HG02970 (cell line): ENCODE data around the gene ACOXL.

Experiments
- ATAC-seq: cut with Tn5 transposase; IDR thresholded peaks from one replicate; pipeline ENCODE4 v1.9.1; 2021; ENCODE audit warnings: mild to moderate bottlenecking, moderate library complexity, moderate number of reproducible peaks; ENCODE audit not compliant: unreplicated experiment, low FRiP score

ACOXL gene

DNA sequence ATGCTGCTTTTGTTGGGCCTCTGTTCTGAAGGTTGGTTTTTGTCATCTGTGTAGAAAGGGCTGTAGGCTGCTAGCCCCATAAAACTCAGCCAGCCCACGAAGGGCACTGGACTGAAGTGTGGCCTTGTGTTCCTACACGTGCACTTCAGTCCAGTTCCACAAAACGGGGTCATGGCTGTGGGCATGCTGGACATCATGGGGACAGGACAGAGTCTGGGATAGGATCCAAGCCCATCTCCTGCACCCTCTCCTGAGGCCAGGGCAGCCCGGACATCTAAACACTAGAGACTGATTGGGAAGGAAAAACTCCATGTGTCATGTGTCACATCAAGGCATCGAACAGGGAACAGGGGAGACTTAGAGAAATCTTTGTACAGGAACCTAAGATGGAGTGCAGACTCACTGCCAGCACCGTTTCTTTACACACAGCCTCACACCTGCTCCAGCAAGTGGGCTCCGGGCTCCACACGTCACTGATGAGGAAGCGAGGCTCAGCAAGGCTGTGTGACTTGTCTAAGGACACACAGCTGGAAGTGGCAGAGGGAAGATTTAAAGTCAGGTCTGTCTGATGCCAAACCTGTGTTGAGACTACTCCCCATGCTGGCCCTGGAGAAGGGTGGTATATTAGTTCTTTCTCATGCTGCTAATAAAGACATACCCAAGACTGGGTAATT is 313.5 kb downstream of the ACOXL start:
- no peak for ATAC-seq

DNA sequence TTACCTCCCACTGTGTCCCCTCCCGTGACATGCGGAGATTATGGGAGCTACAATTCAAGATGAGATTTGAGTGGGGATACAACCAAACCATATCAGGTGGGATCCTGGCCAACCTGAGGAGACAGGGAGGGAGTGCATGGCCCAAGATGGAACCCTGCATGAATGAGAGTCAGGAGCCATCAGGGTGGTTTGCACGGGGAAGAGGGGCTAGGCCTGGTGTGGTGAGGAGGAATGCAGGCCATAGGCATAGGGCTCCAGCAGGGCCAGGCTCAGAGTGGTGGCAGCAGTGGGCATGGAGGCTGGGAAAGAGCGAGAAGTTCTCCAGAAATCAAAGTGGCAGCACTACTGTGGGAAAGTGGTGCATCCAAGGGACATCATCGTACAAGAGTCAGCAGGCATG is 314.3 kb downstream of the ACOXL start:
- no peak for ATAC-seq

DNA sequence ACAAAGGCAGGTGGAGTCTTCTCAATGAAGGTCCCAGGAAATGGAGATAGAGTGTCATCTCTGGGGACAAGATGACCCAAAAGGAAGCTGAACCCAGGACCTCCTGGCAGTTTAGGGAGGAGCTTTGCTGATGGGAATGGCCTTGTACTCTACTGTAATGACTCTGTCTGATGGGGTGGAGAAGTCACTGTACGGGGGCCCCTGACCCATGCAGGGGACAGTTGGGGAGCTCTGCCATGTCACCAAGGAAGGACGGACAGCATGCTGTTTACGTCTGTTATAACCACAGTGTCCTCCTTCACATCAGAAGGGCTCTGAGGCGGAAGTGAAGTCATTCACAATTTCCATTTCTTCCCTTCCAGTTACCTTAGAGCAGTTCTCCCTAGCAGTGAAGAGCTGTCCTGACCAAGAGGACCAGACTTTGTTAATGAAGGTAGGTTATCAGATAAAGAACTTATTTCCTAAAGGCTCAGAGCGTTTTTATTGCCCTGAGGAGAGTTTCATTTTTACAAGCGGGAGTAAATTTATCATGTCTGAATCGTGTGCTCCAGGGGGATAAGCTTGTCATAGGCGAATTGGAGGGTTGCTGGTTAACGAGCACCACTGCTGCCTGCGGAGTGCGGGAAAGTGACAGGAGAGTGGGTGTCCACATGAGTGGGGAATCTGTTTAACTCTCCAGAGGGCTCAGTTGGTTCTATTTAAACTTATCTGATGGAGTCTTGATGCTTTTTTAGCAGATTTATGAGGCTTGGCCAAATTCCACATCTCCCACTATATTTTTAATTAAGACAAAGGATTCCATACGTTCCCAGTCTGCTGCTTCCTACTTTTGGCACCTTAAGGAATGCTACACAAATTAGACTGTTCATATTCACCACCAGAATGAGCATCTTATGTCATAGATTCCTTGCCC is 316.7 kb downstream of the ACOXL start:
- ATAC-seq, result no peak

DNA sequence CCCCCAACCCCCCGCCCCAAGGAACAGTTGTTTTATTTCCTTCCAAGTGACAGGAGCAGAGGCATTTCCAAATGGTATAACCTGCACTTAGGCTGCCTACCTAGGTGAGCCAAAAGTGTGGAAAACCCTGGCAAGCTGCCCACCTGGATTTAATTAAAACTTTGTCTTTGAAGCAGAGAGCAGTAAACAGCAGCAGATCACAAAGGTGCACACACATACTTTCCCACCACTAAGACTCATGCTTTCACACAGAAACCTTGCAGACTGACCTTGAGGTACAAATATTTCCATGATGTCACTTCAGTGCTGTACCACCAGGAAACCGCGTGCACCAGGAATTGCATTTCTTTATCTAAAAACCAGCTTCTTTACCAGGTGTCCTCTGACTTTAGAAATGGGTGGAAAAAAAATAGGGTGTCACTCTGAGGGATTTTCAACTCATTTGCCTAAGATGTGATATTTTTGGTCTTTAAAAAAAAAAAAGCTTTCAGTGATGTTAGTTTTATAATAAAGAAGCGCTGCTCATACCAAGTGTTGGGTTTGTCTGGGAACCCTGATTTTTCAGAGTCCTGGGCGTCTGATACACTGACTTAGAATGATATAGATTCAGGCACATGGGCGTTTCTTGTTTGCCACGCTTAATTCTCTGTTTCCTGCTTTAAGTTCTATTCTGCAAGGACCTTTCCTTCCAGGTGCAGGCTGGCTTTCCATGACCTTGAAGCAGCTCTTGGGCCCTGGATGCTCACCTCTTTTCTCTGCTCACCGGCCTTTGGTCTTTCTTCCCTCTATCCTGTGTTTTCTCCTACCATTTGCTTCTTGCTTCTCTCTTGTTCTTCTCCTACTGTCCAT is 317.6 kb downstream of the ACOXL start:
- ATAC-seq, result no peak

DNA sequence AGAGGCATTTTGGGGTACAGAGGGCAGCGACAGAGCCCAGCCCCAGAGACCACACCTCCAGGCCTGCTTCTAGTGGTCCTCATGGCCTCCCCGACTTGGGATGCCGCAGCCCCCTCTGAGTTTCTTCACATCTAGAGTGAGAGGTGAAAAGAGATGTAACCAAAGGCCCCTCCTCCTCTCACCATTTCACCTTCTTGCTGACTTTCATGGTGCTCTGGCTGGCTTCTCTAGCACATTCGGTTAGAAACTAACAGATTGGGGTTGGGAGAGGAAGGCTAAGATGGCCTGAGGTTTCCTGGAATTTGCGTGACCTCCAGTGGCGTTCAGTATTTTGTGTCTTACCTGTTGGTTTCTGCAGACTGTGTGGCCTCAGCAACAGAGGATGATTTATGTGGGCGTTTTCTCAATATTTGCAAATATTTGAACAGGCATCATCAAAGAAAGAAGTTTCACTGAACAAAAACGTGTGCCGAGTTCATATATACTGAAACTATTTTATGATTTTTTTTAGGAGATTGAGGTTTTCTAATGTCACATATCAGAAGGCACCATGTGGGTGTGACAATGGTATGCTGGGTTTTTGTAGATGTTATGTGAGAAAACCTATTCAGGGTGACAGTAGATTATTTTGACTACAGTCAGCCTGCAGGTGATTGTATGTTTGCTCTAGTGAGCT is 318.5 kb downstream of the ACOXL start:
- no peak for ATAC-seq

DNA sequence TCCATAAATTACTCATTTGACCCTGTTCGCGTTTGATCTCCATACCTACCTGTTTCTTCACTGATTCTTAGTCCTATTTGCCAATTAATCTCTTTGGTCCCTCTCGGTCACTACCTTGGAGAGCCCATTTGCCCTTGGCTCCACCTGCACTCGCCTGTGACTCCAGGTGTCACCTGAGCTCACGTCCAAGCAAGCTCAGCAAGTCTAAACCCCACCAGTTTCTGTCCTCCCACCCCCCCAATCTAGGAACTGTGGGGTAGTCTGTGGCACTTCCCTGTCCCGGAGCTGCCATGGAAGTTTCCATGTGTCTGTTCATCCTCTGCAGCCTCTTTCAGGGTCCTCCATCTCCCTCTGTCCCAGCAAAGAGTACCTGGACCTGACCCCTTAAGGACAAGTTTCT is 320.2 kb downstream of the ACOXL start:
- ATAC-seq, result no peak

DNA sequence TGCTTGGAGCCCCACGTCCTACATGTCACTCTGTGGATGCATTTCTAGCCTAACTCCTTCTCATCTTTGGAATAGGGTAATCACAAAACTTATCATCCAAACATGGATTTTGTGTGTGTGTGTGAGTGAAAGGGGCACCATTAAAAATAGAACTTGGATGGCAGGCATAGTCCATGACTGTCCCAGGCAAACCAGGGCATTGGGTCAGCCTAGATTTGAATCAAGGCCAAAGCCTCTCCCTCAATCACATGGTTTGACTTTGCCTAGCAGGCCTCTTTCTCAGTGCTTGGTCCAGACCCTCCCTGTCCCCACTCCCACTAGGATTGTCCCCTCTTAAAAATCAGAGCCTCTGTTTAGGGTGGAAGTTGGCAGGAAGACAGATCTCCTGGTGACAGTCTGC is 320.9 kb downstream of the ACOXL start:
- ATAC-seq, result no peak

DNA sequence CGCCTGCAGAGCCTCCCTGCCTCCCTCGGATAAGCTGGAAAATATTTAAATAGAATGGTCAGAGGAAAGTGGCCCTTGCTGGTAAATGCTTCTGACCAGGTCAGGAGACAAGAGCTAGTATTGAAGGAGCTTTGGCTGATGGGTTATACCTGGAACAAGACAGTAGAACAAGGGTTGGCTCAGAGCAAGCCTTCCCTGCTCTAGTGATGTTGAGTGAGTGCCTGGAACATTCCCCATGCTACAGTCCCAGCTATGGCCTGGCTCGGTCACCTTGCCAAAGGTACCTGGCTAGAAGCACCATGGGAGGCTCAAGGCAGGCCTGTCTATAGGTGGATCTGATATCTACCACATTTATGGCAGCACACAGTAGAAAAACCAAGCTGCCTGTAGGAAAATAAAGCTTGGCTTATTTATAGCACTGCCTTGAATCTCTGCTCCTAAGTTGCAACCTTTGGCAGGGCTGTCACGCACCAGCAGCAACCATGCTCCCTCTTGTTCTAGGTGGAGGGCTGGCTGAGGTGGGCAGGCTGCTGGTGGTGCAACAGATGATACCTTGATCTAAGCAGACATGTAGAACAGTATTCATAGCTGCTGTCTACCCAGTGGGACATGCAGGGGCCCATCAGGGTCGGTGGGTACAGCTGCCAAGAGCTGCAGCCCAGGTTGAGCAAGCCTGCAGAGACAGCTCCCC is 321.6 kb downstream of the ACOXL start:
- ATAC-seq, result no peak

DNA sequence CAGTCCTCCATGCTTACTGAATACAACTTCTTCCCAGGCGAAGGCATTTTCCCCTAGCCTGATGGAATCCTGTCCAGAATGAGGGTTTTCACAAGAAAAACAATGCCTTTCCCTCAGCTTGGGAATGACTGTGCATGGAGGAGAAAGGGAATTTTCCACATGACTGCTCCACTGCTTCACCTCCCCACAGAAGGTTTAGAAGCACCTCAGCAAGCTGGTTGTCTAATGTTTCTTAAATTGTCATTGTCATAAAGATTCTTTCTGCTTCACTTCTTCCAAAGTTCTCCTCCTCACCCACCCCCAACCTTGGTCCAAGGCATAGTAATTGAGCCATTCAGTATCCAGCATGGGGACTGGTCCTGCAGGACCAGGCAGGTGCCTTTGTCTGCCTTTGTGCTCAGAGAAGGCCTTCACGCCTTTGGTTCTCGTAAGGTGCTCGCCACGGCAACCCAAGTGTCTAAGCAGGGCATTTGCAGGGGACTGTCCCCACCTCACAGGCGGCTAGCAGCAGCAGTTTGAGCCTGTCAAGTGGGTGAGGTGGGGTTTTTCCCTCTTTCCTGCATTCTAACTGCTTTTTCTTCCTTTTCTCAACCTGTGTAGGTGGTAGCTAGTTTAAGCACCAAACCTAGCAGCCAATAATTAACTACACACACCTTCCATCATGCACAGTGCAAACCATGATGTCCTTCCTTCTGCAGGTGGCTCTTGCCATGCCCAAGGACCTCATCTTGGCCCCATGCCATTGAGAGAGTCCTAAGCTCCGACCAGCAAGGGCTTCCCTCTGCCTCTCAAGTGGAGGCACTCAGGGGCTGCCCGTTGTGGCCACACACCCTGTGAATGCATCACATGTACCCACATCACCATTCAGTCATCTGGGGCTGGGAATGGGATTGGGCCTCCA is 322.7 kb downstream of the ACOXL start:
- no peak for ATAC-seq

DNA sequence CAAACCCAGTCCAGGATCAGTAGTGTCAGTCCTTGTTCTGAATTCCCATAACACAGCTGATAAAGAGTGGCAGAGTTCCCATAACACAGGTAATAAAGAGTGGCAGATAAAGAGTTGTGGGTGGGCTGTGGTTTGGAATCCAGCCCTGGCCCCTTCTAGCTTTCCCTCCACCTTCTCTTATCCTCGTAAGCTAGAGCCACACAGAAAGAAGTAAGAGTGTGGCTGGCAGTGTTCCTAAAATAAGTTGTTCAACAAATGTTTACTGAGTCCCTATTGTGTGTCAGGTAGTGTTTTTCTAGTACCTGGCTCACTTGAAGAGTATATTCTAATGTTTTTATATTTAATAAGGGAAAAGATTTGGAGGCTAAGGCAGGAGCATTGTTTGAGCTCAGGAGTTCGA is 323.4 kb downstream of the ACOXL start:
- no peak for ATAC-seq

DNA sequence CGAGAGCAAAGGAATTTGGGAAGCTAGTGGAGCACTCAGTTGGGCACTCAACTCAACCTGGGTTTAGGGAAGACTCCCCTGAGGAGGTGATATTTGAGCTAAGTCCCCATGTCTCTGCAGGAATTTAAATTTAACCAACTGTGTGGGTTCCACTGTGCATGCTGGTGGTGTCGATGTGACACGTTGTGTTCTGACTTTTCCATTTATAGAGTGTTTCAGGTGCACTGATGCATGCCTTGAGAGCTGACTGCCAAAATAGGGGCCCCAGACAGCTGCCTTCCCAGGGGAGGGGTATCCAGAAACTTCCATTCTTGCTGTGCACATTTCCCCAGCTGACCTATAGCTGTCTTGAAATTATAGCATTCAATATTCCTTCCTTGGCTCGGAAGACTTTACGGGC is 324.7 kb downstream of the ACOXL start:
- no peak for ATAC-seq

DNA sequence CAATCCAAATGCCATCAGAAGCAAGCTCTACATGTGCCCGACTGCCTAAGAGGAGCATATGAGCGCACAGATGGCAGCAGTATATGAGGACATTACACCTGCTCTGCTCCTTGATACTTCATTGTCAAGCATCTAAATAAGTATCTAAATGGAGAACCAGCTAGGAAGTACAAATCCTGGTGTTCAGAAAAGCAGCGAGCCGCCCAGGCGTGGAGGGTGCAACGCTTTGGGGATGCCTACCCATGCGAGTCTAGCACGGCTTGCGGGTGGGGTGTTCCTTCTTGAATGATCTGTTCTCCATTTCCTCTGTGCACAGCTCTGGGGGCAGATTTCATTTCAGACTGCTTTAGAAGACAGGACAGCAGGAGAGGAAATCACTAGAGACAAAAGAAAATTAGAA is 325.3 kb downstream of the ACOXL start:
- no peak for ATAC-seq

DNA sequence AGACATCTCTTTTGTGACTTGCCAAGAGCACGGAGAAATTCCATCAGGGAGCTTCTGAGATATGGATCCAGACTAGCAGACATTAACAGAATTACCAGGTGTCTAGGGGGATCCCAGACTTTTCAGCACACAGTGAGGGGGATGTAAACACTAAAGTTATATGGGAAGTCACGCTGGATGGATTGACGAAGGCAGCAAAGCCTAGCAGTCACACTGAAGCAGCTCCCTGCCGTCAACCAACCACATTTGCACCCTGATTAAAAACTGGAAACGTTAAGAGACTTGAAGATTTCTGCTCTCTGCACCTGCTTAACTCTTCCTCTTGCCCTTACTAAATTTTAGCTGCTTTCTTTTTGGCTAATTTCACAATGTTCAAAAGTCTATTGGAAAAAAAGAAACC is 325.9 kb downstream of the ACOXL start:
- no peak for ATAC-seq

DNA sequence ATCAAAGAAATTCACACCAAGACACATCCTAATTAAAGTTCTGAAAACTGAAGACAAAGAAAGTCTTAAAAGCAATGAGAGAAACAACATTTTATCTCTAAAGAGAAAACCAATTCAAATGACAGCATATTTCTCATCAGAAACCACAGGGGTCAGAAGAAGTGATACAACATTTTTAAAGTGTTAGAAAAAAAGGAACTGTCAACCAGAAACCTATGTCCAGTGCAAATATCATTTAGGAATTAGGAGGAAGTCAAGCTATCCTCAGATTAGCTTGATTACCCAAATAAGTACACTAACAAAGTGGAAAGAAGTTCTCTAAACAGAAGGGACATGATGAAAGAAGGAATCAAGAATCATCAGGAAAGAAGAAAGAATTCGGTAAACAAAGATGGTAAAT is 328.8 kb downstream of the ACOXL start:
- no peak for ATAC-seq

DNA sequence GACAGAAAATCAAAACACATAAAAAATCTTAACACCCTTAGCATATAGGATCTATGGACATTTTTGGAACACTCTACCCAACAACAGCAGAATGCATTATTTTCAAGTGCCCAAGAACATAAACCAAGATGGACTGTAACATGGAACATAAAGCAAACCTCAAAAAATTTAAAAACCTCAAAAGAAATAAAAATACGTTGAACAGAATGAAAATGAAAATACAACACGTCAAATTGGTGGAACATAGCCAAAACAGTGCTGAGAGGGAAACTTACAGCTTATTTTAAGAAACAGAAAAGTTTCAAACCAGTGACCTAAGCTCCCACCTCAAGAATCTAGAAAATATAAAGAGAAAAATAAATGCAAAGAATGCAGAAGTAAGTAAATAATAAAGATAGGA is 330.0 kb downstream of the ACOXL start:
- ATAC-seq, result no peak

DNA sequence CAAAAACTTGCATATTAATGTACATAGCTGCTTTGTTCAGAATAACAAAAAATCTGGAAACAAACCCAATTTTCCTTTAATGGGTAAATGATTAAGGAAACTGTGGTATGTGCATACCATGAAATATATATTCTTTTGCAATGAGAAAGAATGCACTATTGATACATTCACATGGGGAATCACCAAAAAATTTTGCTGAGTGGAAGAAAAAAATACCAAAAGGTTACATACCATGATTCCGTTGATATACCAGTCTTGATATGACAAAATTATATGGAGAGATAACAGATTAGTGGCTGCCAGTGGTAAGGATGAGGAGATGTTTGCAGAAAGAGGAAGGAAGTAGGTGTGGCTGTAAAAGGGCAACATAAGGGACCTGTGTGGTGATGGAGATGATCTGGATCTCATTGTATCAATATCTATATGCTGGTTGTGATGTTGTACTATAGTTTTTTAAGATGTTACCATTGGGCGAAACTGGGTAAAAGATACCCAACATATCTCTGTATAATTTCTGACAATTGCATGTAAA is 333.8 kb downstream of the ACOXL start:
- ATAC-seq, result no peak

DNA sequence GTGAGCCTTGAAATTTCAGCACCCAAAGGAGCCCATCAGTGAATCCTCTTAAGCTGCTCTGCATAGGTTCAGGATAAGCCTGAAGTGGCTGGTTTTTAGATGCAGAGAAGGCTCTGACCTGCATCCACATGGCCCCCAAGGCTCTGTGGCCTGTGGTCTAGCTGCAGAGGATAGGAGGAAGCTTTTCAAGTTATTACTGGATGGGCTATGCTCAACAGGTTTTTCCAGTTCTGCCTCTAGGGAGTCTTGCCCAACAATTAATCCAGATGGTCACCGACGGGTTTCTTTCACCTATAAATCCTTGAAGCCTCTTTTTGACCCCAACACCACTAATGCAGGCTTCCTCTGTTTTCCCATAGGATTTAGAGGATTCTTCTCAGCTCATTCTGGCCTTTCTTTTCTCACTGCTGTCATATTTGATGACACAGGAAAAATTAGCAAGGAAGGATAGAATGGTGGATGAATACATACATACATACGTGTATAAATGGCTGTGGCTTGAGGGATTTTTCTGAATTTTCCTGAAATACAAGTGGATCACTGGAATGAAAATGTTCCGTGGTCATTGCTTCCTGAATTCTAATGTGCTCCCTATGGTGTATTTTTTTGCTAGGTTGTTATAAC is 336.2 kb downstream of the ACOXL start:
- no peak for ATAC-seq

DNA sequence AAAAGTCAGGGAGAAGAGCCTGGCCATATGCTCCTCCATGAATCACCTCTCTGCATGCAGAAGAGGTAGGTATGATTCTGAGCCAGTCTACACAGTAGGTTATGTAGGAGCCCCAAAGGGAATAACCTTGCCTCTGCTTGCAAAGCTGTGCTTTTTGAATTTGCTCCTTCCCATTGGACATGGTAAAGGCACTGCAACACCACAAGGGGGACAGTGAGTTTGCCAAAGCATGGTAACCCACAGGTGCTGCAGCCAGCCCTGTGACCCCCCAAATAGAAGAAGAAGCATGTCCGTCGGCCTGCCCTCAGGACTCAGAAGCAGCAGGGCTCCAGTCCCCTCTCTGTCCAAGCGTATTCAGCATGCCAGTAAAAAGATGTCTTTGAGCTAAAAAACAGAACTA is 337.3 kb downstream of the ACOXL start:
- no peak for ATAC-seq
